Measurements from ENCODE around the gene CYP46A1. TPM values are rescaled to one million over a fixed set of nuclear protein-coding genes. Genes with fewer than 3 reads are reported as not detected.

CYP46A1 gene
- total and polyA plus RNA-seq, 4 experiments from 2014 or later = 0.15 to 0.36 TPM; not detected in 2

DNA sequence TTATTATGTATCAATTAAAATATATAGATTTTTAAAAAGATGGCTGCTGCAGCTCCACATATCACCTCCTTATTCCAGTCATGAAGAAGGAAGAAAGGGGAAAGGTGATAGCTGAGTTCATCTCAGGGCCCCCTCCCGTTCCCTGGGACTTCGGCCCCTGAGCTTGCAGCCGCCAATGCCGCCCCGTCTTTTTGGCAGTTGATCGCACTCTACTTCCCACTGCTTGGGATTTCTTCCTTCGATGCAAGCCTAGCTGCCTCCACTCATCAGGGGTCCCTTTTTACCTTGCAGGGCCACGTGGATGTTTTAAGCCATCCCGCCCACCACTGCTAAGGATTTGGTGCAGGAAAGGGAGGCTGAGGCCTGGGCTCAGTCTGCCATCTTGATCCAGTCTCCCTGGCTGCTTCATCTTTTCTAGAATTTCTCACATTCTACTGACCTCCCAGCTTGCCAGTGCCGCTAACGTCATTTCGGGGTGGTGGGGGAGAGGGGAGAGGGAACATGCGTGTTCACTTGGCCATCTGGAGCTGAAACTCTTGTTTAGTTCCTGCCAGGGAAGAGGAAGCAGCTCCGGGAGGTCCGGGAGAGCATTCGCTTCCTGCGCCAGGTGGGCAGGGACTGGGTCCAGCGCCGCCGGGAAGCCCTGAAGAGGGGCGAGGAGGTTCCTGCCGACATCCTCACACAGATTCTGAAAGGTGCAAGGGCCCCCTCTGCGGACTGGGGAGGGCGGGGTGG is 31.3 kb downstream of the CYP46A1 start:
- H3K4me1 ChIP-seq (ENCODE audit: insufficient read depth, low read length) = no peaks in the 10 kb centered on the region
- no peaks in the 10 kb centered on the region for H3K9me3 ChIP-seq (ENCODE audit: control insufficient read depth in 1 of 2, low read length in 2 of 2)
- intact Hi-C loops (cut with micrococcal nuclease) = no loop called here
- H3K36me3 ChIP-seq (ENCODE audit: insufficient read depth, low read length) = no peaks in the 10 kb centered on the region
- no peak overlapping the region for H3K4me3 Mint-ChIP-seq
- no peak overlapping the region for H3K4me3 ChIP-seq (ENCODE audit: low read length in 2 of 2)
- ChIA-PET CTCF (ENCODE audit: partially characterized antibody) (interaction anchor here (2.0 kb wide), 1 partner anchor 15 kb away, joined by 10 read pairs; no protein-coding TSS in a partner anchor), POLR2A (ENCODE audit: partially characterized antibody) (no interaction called here)
- no peak overlapping the region for H3K27ac Mint-ChIP-seq
- H3K27me3 Mint-ChIP-seq = peaks cover 7 to 8% of the 10 kb centered on the region in 2 donors
- no peaks in the 10 kb centered on the region for H3K9me3 Mint-ChIP-seq
- no peaks in the 10 kb centered on the region for H3K36me3 Mint-ChIP-seq
- no peak overlapping the region for H3K27ac ChIP-seq (ENCODE audit: low read depth, low read length)
- no peaks in the 10 kb centered on the region for H3K27me3 ChIP-seq (ENCODE audit: insufficient read depth, low read length)
- DNase-seq = no peak
- peaks cover 0 to 2% (median 0%) of the 10 kb centered on the region in 4 donors for H3K4me1 Mint-ChIP-seq

DNA sequence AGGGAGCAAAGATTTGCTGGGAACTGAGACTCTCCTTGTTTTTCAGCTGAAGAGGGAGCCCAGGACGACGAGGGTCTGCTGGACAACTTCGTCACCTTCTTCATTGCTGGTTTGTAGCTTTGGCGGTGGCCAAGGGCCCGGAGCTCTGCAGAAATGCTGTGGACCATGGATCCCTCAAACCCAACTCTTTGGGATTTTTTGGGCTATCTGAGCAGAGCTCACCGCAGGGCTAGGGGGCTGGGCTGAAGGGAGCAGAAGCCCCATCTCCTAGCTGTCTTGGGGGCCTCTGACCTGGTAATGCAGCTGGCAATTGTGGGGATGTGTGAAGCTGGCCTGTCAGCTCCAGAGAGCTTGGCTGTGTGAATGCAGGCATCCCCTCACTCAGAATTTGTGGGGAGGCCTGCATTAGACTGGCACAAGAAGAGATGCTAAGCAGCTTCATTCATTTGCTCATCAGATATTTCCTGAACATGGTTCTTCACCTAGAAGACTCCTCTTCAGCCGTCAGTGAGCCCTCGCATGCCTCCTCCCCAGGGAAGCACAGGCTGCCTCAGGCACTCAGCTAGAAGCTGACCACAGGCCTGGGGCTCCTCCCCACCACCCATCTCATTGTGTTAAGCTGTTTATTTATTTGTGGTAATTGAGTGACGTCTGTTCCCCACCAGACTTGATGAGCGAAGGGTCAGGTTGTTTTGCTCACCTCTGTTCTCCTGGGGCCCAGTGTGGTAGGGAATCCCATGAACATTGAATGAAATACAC is 32.2 kb downstream of the CYP46A1 start:
- Mint-ChIP-seq H3K36me3 (no peaks in the 10 kb centered on the region), H3K4me3 (no peak overlapping the region), H3K9me3 (no peaks in the 10 kb centered on the region), H3K27ac (no peak overlapping the region), H3K4me1 (peaks cover 0 to 2% (median 0%) of the 10 kb centered on the region in 4 donors), H3K27me3 (peaks cover 7 to 8% of the 10 kb centered on the region in 2 donors)
- H3K9me3 ChIP-seq (ENCODE audit: control insufficient read depth in 1 of 2, low read length in 2 of 2) = no peaks in the 10 kb centered on the region
- no peaks in the 10 kb centered on the region for H3K36me3 ChIP-seq (ENCODE audit: insufficient read depth, low read length)
- H3K4me1 ChIP-seq (ENCODE audit: insufficient read depth, low read length) = no peaks in the 10 kb centered on the region
- ChIA-PET CTCF (ENCODE audit: partially characterized antibody) (interaction anchor here (0.6 to 2.0 kb wide), 2 partner anchors 14 to 166 kb away, joined by 4 to 10 read pairs; no protein-coding TSS in a partner anchor), POLR2A (ENCODE audit: partially characterized antibody) (no interaction called here)
- intact Hi-C loops (cut with micrococcal nuclease) = no loop called here
- no peak overlapping the region for H3K27ac ChIP-seq (ENCODE audit: low read depth, low read length)
- DNase-seq = no peak
- H3K27me3 ChIP-seq (ENCODE audit: insufficient read depth, low read length) = no peaks in the 10 kb centered on the region
- no peak overlapping the region for H3K4me3 ChIP-seq (ENCODE audit: low read length in 2 of 2)

GRCh38 chr14:99716850-99717681 is 33.0 kb downstream of the CYP46A1 start:
- no peak overlapping the region for H3K4me3 Mint-ChIP-seq
- peak overlapping the region in 1 of 7 donors; percentile 12 for H3K27ac Mint-ChIP-seq
- peaks cover 0 to 2% (median 0%) of the 10 kb centered on the region in 4 donors for H3K4me1 Mint-ChIP-seq
- H3K9me3 Mint-ChIP-seq = no peaks in the 10 kb centered on the region
- POLR2A ChIA-PET (ENCODE audit: partially characterized antibody) = no interaction called here
- peaks cover 5% of the 10 kb centered on the region in 2 donors for H3K27me3 Mint-ChIP-seq
- intact Hi-C loops (cut with micrococcal nuclease) = no loop called here
- H3K9me3 ChIP-seq (ENCODE audit: control insufficient read depth in 1 of 2, low read length in 2 of 2) = no peaks in the 10 kb centered on the region
- H3K27me3 ChIP-seq (ENCODE audit: insufficient read depth, low read length) = no peaks in the 10 kb centered on the region
- no peak for DNase-seq
- H3K4me1 ChIP-seq (ENCODE audit: insufficient read depth, low read length) = no peaks in the 10 kb centered on the region
- no peak overlapping the region for H3K4me3 ChIP-seq (ENCODE audit: low read length in 2 of 2)
- no peak overlapping the region for H3K27ac ChIP-seq (ENCODE audit: low read depth, low read length)
- CTCF ChIA-PET (ENCODE audit: partially characterized antibody) = interaction anchor here (2.0 kb wide), 1 partner anchor 13 kb away, joined by 10 read pairs; no protein-coding TSS in a partner anchor
- H3K36me3 ChIP-seq (ENCODE audit: insufficient read depth, low read length) = no peaks in the 10 kb centered on the region
- no peaks in the 10 kb centered on the region for H3K36me3 Mint-ChIP-seq

DNA sequence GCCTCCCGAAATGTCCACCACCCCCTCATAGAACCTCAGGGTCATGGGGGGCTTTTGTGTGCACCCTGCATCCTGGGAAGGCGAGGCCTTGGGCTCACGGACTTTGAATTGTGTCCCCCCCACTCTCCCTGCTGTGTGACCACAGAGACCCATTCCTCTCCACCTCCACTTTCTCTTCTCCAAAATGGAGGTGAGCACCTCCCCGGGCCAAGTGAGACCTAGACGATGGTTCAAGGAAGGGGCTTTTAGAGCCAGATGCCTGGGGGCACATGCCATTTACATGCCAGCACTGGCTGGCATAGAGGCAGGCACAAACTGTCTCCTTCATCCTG is 33.5 kb downstream of the CYP46A1 start:
- H3K27me3 ChIP-seq (ENCODE audit: insufficient read depth, low read length) = no peaks in the 10 kb centered on the region
- DNase-seq = no peak
- Mint-ChIP-seq H3K4me3 (no peak overlapping the region), H3K4me1 (peaks cover 0 to 2% (median 0%) of the 10 kb centered on the region in 4 donors), H3K9me3 (no peaks in the 10 kb centered on the region), H3K27ac (no peak overlapping the region), H3K27me3 (peaks cover 5% of the 10 kb centered on the region in 2 donors), H3K36me3 (no peaks in the 10 kb centered on the region)
- intact Hi-C loops (cut with micrococcal nuclease) = no loop called here
- no peak overlapping the region for H3K4me3 ChIP-seq (ENCODE audit: low read length in 2 of 2)
- ChIA-PET POLR2A (ENCODE audit: partially characterized antibody) (no interaction called here), CTCF (ENCODE audit: partially characterized antibody) (interaction anchor here (2.0 kb wide), 1 partner anchor 12 kb away, joined by 10 read pairs; no protein-coding TSS in a partner anchor)
- H3K27ac ChIP-seq (ENCODE audit: low read depth, low read length) = no peak overlapping the region
- no peaks in the 10 kb centered on the region for H3K36me3 ChIP-seq (ENCODE audit: insufficient read depth, low read length)
- H3K9me3 ChIP-seq (ENCODE audit: control insufficient read depth in 1 of 2, low read length in 2 of 2) = no peaks in the 10 kb centered on the region
- no peaks in the 10 kb centered on the region for H3K4me1 ChIP-seq (ENCODE audit: insufficient read depth, low read length)

DNA sequence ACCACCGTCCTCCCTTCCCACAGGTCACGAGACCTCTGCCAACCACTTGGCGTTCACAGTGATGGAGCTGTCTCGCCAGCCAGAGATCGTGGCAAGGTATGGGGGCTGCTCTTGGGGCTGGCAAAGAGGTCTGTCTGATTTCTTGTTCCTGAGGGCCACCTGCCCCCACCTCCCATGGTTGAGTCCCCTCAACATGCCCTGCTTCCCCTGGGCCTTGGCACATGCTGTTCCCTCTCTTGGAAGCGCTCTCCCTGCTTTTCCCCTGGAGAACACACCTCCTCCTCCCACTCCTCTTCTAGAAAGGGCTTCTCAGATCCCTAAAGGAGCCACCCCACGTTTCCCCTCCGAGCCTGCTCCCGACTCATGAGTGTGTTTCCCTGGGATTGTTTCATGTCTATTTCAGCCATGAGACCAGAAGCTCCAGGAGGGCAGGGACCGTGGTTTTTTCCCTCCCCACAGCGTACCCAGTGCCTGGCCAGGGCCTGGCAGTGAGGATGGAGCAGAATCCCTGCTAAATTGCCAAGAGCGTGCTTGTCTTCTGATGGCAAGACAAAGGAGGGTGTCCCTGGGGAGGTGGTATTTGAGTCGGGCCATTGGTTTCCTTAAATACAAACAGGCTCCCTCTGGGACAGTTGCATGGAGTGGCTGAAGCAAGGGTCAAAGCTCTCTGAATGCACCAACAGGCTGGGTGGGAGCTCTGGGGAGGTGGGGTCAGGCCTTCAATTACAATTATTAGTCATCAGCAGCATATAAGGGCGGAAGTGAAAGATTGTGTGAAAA is 34.1 kb downstream of the CYP46A1 start:
- H3K4me1 Mint-ChIP-seq = peaks cover 0 to 2% (median 0%) of the 10 kb centered on the region in 4 donors
- H3K36me3 ChIP-seq (ENCODE audit: insufficient read depth, low read length) = no peaks in the 10 kb centered on the region
- H3K9me3 Mint-ChIP-seq = no peaks in the 10 kb centered on the region
- H3K4me3 ChIP-seq (ENCODE audit: low read length in 2 of 2) = no peak overlapping the region
- H3K4me3 Mint-ChIP-seq = no peak overlapping the region
- H3K27ac Mint-ChIP-seq = peak overlapping the region in 1 of 7 donors; percentile 75
- intact Hi-C loops (cut with micrococcal nuclease) = no loop called here
- H3K27me3 Mint-ChIP-seq = peaks cover 5% of the 10 kb centered on the region in 2 donors
- H3K27me3 ChIP-seq (ENCODE audit: insufficient read depth, low read length) = no peaks in the 10 kb centered on the region
- H3K36me3 Mint-ChIP-seq = no peaks in the 10 kb centered on the region
- no peaks in the 10 kb centered on the region for H3K4me1 ChIP-seq (ENCODE audit: insufficient read depth, low read length)
- no peak for DNase-seq
- POLR2A ChIA-PET (ENCODE audit: partially characterized antibody) = no interaction called here
- no peaks in the 10 kb centered on the region for H3K9me3 ChIP-seq (ENCODE audit: control insufficient read depth in 1 of 2, low read length in 2 of 2)
- no peak overlapping the region for H3K27ac ChIP-seq (ENCODE audit: low read depth, low read length)
- CTCF ChIA-PET (ENCODE audit: partially characterized antibody) = no interaction called here

- H3K36me3 Mint-ChIP-seq = no peaks in the 10 kb centered on the region
- no peak overlapping the region for H3K27ac Mint-ChIP-seq
- ChIA-PET CTCF (ENCODE audit: partially characterized antibody) (no interaction called here), POLR2A (ENCODE audit: partially characterized antibody) (no interaction called here)
- no peak overlapping the region for H3K4me3 Mint-ChIP-seq
- H3K27ac ChIP-seq (ENCODE audit: low read depth, low read length) = no peak overlapping the region
- H3K4me1 ChIP-seq (ENCODE audit: insufficient read depth, low read length) = no peaks in the 10 kb centered on the region
- H3K4me1 Mint-ChIP-seq = peaks cover 0 to 2% (median 0%) of the 10 kb centered on the region in 4 donors
- H3K27me3 Mint-ChIP-seq = peaks cover 4 to 6% of the 10 kb centered on the region in 2 donors
- H3K4me3 ChIP-seq (ENCODE audit: low read length in 2 of 2) = no peak overlapping the region
- no peaks in the 10 kb centered on the region for H3K36me3 ChIP-seq (ENCODE audit: insufficient read depth, low read length)
- H3K9me3 Mint-ChIP-seq = no peaks in the 10 kb centered on the region
- no peak for DNase-seq
- no peaks in the 10 kb centered on the region for H3K9me3 ChIP-seq (ENCODE audit: control insufficient read depth in 1 of 2, low read length in 2 of 2)
- intact Hi-C loops (cut with micrococcal nuclease) = no loop called here
- no peaks in the 10 kb centered on the region for H3K27me3 ChIP-seq (ENCODE audit: insufficient read depth, low read length)
These were observed 34.7 kb downstream of the CYP46A1 start for GRCh38 chr14:99718811-99719192.
